B cell (primary cell): ENCODE results near the gene CYP27A1. TPM values are rescaled to one million over a fixed set of nuclear protein-coding genes. Genes with fewer than 3 reads are reported as not detected.

ENCODE experiments used
- ATAC-seq: fragments of 200-7000 bp; cut with Tn5 transposase; one replicate; pipeline ENCODE4 v1.10.0; 2021; ENCODE audit warnings: low read depth, mild to moderate bottlenecking, moderate number of reproducible peaks, moderate library complexity
- CTCF ChIA-PET: fragments of 350-600 bp; sonication (Branson Sonifier 250); formaldehyde crosslinking; loops from one replicate; lab custom pipeline; 2021; ENCODE audit warnings: antibody characterized with exemption, inconsistent platforms; lab: Charles Lee
- POLR2A ChIA-PET: fragments of 350-600 bp; sonication (Branson Sonifier 250); formaldehyde crosslinking; loops from one replicate; lab custom pipeline; 2021; ENCODE audit warnings: antibody characterized with exemption; lab: Charles Lee
- DNase-seq: peaks from one replicate; pipeline ENCODE4 v3.0.0; 2013
- H2AFZ ChIP-seq: 2 replicates; pipeline ENCODE4 v1.6.1; 2012; ENCODE audit warnings: mild to moderate bottlenecking, low read depth, low read length; ENCODE audit not compliant: insufficient read depth, poor library complexity, severe bottlenecking
- H3K27ac ChIP-seq, 2 donors: 1 replicate in 1 of 2; 2 replicates in 1 of 2; pipeline ENCODE4 v1.5.1; 2012 to 2013; ENCODE audit warnings: low read length in 2 of 2, mild to moderate bottlenecking in 2 of 2, moderate library complexity in 1 of 2
- H3K27me3 ChIP-seq, 4 experiments: fragments of 200-600 bp in 1 of 4; sonication (generic) in 1 of 4; replicated peaks in 1 of 4; 1 replicate in 2 of 4; 2 replicates in 2 of 4; pipeline versions ENCODE4 v1.6.1 to v1.7.0; 2013 to 2016; ENCODE audit warnings: low read length in 3 of 4, mild to moderate bottlenecking in 2 of 4, mixed read lengths in 1 of 4, moderate library complexity in 1 of 4; ENCODE audit not compliant: insufficient read depth in 4 of 4, control insufficient read depth in 3 of 4; ENCODE audit errors: control extremely low read depth in 1 of 4
- H3K36me3 ChIP-seq, 2 experiments: replicated peaks in 1 of 2; 1 replicate in 1 of 2; 2 replicates in 1 of 2; pipeline versions ENCODE4 v1.6.1 to v1.7.1; 2013; ENCODE audit warnings: low read length in 1 of 2; ENCODE audit not compliant: insufficient read depth in 2 of 2, control insufficient read depth in 1 of 2; ENCODE audit errors: control extremely low read depth in 1 of 2, extremely low read depth in 1 of 2
- H3K4me1 ChIP-seq, 2 donors: fragments of 200-600 bp in 1 of 2; sonication (generic) in 1 of 2; 1 replicate in 1 of 2; 2 replicates in 1 of 2; pipeline versions ENCODE4 v1.5.1 to v1.6.1; 2013 to 2017; ENCODE audit warnings: low read length in 2 of 2; ENCODE audit not compliant: control insufficient read depth in 2 of 2, insufficient read depth in 2 of 2
- H3K4me2 ChIP-seq: replicated peaks from 2 replicates; pipeline ENCODE3; 2012; ENCODE audit warnings: mild to moderate bottlenecking, low read depth, low read length; ENCODE audit not compliant: poor library complexity, severe bottlenecking
- H3K4me3 ChIP-seq, 5 experiments: fragments of 200-600 bp in 1 of 5; sonication (generic) in 1 of 5; 1 replicate in 3 of 5; 2 replicates in 2 of 5; pipeline versions ENCODE4 v1.5.1 to v1.7.0; 2011 to 2016; ENCODE audit warnings: low read length in 4 of 5, mild to moderate bottlenecking in 4 of 5, low read depth in 2 of 5, control low read depth in 1 of 5, moderate library complexity in 1 of 5; ENCODE audit not compliant: insufficient read depth in 1 of 5; ENCODE audit errors: control extremely low read depth in 1 of 5, extremely low read depth in 1 of 5
- H3K79me2 ChIP-seq: fragments of 200-600 bp; sonication (generic); one replicate; pipeline ENCODE4 v1.6.0; 2016; ENCODE audit warnings: low read length; ENCODE audit not compliant: control insufficient read depth, insufficient read depth
- H3K9ac ChIP-seq: fragments of 200-600 bp; sonication (generic); 2 replicates; pipeline ENCODE4 v1.6.1; 2017; ENCODE audit warnings: mild to moderate bottlenecking, low read length, moderate library complexity
- H3K9me3 ChIP-seq, 3 donors: one replicate each; pipeline versions ENCODE4 v1.6.1 to v1.7.1; 2013; ENCODE audit warnings: low read length in 2 of 3; ENCODE audit not compliant: control insufficient read depth in 2 of 3, insufficient read depth in 1 of 3; ENCODE audit errors: control extremely low read depth in 1 of 3
- H4K20me1 ChIP-seq: 2 replicates; pipeline ENCODE4 v1.6.0; 2012; ENCODE audit warnings: mild to moderate bottlenecking, low read length; ENCODE audit not compliant: insufficient read depth, control insufficient read depth, poor library complexity, severe bottlenecking
- H3K27ac Mint-ChIP-seq: one replicate; pipeline ENCODE4 v1.8.0; 2021; ENCODE audit warnings: mixed read lengths
- H3K27me3 Mint-ChIP-seq: one replicate; pipeline ENCODE4 v1.8.0; 2021; ENCODE audit warnings: mixed read lengths
- H3K4me1 Mint-ChIP-seq: one replicate; pipeline ENCODE4 v1.8.0; 2021; ENCODE audit warnings: mixed read lengths
- H3K4me3 Mint-ChIP-seq: one replicate; pipeline ENCODE4 v1.8.0; 2021; ENCODE audit warnings: mixed read lengths
- H3K9me3 Mint-ChIP-seq: one replicate; pipeline ENCODE4 v1.8.0; 2022; ENCODE audit warnings: mixed read lengths; ENCODE audit not compliant: insufficient read depth
- CTCF ChIP-seq: fragments of 200-600 bp; IDR thresholded peaks from one replicate; pipeline ENCODE4 v1.8.0; 2022; ENCODE audit warnings: antibody characterized with exemption, mild to moderate bottlenecking
- EZH2 ChIP-seq: IDR thresholded peaks from 2 replicates; pipeline ENCODE4 v1.6.1; 2012; ENCODE audit warnings: borderline replicate concordance, low read depth, mild to moderate bottlenecking, moderate library complexity, low read length; ENCODE audit not compliant: insufficient read depth, poor library complexity, severe bottlenecking
- WGBS: methylation state at CpG from one replicate; pipeline ENCODE4 v1.1.5; 2013; ENCODE audit warnings: missing lambda C conversion rate; ENCODE audit not compliant: insufficient coverage; 5-methylcytosine and 5-hydroxymethylcytosine counted together
- intact Hi-C: fragments of 100-400 bp; cut with micrococcal nuclease; formaldehyde crosslinking; loops from one replicate; pipeline ENCODE4 v1.10.0; 2022
- polyA plus RNA-seq: library from polyadenylated mRNA; depleted of rRNA; stranded (reverse); fragments of >200 nt; gene quantifications from 2 replicates; pipeline ENCODE4 v1.2.3, GENCODE V29; 2012
- total RNA-seq, 2 donors: library from RNA; stranded (reverse); fragments of 120-200 nt in 1 of 2; gene quantifications; 1 replicate in 1 of 2; 2 replicates in 1 of 2; pipeline versions ENCODE4 v1.2.3 to v1.2.4, GENCODE V29; 2013 to 2022

CYP27A1 gene
- total and polyA plus RNA-seq, 2 donors (not counting 1 experiment from before 2014, with no cell fraction given): 0.39 to 1.1 TPM

GRCh38 chr2:218745559-218746469, 36.1 kb upstream of the CYP27A1 start:
- H3K36me3 ChIP-seq: peaks cover 0 to 67% of the 10 kb centered on the region in 2 experiments
- Mint-ChIP-seq H3K9me3 (no peaks in the 10 kb centered on the region), H3K4me1 (no peaks in the 10 kb centered on the region), H3K27me3 (no peaks in the 10 kb centered on the region), H3K27ac (no peak overlapping the region), H3K4me3 (no peak overlapping the region)
- no peak overlapping the region for H3K27ac ChIP-seq
- 100% methylated on average over 8 of the region's 10 CpGs for WGBS
- no peak overlapping the region for H3K4me2 ChIP-seq
- no peaks in the 10 kb centered on the region for H3K4me1 ChIP-seq
- no peak overlapping the region for H2AFZ ChIP-seq
- no peak overlapping the region for H3K4me3 ChIP-seq
- H3K27me3 ChIP-seq: no peaks in the 10 kb centered on the region
- H3K9me3 ChIP-seq: no peaks in the 10 kb centered on the region
- H3K79me2 ChIP-seq: no peaks in the 10 kb centered on the region
- intact Hi-C loops: no loop called here
- no peaks in the 10 kb centered on the region for H4K20me1 ChIP-seq
- ChIA-PET CTCF (interaction anchor here (0.6 kb wide), 1 partner anchor 105 kb away, joined by 3 read pairs; no protein-coding TSS in a partner anchor), POLR2A (no interaction called here)
- no peak for TF ChIP-seq EZH2
- TF ChIP-seq CTCF: no peak
- DNase-seq: no peak
- H3K9ac ChIP-seq: no peak overlapping the region
- ATAC-seq: no peak

- no peak overlapping the region for H3K4me3 Mint-ChIP-seq
- Histone ChIP-seq H3K4me3 (no peak overlapping the region), H3K79me2 (no peaks in the 10 kb centered on the region), H2AFZ (no peak overlapping the region), H3K27ac (no peak overlapping the region), H3K4me1 (no peaks in the 10 kb centered on the region), H4K20me1 (no peaks in the 10 kb centered on the region), H3K27me3 (no peaks in the 10 kb centered on the region), H3K4me2 (no peak overlapping the region), H3K36me3 (peaks cover 0 to 70% of the 10 kb centered on the region in 2 experiments), H3K9me3 (no peaks in the 10 kb centered on the region), H3K9ac (no peak overlapping the region)
- intact Hi-C loops: no loop called here
- H3K27ac Mint-ChIP-seq: no peak overlapping the region
- TF ChIP-seq CTCF (no peak), EZH2 (no peak)
- no peaks in the 10 kb centered on the region for H3K4me1 Mint-ChIP-seq
- ATAC-seq (no peak), DNase-seq (no peak)
- WGBS: no CpG with 5 or more reads among the region's 1 CpG
- ChIA-PET POLR2A (no interaction called here), CTCF (interaction anchor here (0.6 kb wide), 2 partner anchors 19 to 104 kb away, joined by 3 to 4 read pairs; no protein-coding TSS in a partner anchor)
- H3K27me3 Mint-ChIP-seq: no peaks in the 10 kb centered on the region
- H3K9me3 Mint-ChIP-seq: no peaks in the 10 kb centered on the region
Observed at GRCh38 chr2:218746470-218746795, 35.5 kb upstream of the CYP27A1 start.
